ENCODE measurements around the gene ID3.

ID3 gene, protein sequence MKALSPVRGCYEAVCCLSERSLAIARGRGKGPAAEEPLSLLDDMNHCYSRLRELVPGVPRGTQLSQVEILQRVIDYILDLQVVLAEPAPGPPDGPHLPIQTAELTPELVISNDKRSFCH

DNA sequence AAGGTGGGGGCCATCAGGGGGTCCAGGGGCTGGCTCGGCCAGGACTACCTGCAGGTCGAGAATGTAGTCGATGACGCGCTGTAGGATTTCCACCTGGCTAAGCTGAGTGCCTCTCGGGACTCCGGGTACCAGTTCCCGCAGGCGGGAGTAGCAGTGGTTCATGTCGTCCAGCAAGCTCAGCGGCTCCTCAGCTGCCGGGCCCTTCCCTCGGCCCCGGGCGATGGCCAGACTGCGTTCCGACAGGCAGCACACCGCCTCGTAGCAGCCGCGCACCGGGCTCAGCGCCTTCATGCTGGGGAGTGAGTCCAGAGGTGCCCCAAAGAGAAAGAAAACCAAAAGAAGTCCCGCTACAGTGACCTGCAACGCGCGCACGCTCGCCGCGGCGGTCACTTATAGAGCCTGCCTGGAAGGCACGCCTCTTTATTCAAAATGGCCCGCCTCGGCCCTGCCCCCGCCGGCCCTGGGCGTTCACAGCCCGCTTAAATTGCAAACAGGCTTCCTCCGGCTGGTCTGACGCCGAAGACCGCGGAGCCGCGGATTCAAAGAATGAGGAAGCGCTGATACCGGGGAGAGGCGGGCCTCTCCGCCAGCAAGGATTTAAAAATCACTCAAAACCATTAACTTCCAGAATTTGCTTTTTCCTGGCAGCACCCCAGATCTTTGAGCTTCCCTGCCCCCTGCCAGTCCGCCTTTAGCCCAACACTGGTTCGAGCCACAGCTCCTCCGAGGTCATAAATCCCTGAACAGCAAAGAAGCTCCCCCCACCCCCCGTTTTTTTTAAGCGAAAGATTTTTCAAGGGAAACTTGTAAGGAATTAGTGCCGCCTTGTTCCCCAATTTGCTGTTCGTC is at the start of gene ID3:
Gene ID3, minus strand, starts transcription at position 366 of the 849 bp plus-strand sequence. Its CDS starts 75 bp downstream, at position 291.
- peak; percentile 88 for DNase-seq

DNA sequence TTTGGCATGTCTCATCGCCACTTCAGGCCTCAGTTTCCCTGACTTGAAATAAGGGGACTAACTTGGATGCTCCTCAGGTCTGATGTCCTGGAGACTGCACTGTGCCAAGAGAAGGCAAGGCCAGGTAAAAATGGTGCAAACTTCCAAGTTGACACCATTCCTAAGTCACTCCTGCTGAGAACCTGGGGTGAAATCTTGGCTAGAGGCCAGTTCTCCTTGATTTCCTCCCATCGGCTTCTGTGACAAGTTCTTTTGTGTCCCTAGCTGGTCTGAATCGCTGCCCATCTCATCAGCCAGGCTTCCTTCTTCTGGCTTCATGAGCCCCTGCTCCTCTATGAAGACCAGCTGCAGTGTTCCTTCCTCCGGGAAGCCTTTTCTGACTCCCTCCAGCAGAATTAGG is 48.6 kb upstream of the ID3 start:
- no peak for DNase-seq

DNA sequence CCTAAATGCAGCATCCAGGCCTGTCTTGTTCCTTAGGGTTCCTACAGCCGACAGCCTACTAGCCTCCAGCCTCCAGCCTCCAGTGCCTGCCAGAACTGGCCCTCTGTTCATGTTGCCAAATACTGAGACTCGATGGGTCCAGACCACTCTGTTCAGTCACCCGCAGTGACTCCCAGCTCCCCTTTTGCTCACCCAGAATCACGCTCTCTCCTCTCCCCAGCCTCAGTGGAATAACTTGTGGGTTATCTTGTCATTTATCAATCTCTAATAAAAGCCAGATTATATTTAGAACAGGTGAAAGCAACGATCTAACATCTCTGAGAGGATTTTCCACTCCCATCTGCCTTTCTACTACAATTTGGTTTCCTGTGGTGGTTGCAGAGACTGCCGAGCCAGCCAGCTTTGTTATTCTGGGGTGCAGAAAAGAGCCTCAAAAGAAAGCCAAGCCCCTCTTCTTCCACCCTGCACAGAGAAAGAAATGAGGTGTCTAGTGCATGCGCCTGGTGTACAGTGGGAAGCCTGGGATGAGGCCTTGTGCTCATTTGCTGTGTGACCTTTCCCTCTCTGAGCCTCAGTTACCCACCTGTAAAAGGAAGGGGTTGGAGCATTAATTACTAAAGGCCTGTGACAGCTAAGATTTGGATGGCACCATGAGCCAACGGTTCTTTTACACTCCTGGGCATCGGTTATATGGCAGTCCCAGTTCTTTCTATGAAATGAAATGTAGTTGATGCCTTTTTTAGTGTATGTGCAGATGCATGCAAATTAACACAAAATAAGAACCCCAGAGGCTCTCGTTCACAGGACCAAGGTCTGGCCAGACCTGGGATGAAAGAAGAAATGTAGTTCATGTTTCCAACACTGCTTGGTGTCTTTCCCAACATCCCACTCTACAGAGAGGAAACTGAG is 42.9 kb upstream of the ID3 start:
- DNase-seq: no peak

DNA sequence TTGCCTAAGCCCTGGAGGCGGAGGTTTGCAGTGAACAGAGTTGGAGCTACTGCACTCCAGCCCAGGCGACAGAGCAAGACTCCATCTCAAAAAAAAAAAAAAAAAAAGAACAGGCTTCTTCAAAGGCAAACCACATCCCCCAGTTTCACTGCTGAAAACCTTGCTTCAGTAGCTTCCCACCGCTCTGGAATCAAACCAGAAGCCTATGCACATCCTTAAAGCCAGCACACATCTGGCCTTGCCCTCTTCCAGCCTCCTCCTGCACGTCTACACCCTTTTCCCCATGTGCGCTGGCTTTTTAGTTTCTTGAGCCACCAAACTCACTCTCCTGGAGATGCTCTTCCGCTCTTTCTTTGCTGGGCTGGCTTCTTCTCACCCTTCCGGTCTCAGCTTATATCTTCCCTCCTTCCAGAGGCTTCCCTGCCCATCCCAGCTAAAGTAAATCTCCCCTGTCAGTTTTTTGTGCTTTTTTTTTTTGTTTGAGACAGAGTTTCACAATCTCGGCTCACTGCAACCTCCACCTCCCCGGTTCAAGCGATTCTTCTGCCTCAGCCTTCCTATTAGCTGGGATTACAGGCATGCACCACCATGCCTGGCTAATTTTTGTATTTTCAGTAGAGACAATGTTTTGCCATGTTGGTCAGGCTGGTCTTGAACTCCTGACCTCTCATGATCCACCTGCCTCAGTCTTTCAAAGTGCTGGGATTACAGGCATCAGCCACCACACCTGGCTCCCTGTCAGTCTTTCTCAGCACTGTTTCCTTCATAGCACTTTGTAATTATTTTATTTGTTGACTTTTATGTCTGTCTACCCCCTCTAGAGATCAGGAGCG is 42.0 kb upstream of the ID3 start:
- DNase-seq: no peak

DNA sequence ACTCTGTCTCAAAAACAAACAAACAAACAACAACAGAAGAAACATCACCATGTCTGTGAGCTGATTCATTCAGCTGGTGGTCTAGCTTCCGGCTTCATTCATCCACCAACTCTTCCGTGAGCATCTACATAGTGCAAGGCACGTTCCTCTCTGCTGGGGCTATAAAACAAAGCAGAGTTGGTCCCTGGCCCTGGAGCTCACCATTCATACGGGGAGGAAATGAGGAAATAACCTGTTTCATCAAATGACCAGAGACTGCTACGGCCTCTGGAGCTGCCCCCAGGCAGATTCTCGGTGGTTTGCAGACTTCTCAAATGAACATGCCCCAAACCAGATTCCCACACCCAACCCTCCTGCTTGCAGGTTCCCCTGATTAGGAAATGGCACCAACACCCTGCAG is 41.0 kb upstream of the ID3 start:
- DNase-seq: no peak

DNA sequence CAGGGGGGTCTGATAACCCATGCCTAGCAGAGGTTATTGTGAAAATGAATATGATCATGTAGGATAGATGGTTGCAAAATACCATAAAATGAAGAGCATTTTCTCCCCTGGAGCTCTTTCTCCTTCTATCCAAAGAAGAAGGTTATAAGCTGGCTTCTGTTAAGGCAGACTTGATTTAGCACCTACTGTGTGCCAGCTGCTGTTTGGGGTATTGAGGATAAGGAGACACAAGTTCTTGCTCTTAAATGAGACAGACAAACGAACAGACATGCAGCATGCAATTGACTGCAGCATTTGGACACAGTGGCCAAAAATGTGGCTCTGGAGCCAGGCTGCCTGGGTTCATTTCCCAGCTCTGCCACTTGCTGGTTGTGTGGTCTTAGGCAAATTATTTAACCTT is 39.8 kb upstream of the ID3 start:
- no peak for DNase-seq

DNA sequence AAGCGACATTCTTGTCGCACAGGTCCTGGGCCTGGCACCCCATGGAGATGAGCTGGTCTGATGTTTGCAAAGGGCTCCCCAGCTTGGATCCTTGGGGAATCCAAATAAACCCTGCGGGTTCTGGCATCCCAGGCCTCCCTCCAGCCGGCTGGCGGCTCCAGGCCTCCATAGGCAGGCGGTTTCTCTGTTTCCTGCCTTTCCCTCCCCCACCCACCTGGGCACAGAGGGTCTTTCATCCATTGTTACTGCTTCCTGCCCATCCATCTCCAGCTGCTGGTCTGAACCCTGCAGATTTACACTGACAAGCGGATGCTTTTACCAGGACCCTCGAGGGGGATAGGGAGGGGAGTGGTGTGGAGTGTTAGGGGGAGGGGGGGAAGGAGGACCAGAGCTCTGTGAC is 39.1 kb upstream of the ID3 start:
- DNase-seq: no peak

DNA sequence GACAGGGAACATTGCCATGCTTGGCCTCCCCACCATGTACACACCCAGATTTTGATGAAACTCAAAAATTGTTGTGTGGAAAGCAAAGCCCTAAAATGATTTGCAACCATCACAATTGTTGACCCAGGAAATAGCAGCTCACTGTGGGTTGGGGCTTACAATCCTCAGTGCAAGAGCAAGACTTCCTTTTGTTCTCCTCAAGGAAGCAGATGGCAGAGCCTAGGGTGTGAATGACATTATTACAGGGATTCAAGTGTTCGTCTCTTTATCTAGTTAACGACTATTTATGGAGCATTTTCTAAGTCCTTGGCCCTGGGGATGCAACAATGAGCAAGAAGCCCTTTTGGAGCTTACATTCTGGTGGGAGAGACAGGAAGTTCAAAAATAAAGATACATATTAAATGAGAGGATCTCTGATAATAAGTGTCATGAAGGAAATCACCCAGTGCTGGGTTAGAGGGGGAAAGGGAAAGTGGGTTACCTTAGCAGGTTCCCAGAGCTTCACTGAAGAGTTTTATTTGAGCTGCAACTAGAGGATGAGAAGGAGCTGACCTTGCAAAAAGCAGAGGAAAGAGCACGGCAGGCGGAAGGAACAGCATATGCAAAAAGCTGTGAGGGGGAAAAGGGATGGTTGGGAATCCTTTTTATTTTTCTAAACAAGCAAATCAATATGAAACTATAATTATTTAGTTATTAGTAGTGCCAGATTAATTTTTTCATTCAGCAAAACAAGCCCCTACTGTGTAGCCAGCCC is 38.5 kb upstream of the ID3 start:
- DNase-seq: no peak

DNA sequence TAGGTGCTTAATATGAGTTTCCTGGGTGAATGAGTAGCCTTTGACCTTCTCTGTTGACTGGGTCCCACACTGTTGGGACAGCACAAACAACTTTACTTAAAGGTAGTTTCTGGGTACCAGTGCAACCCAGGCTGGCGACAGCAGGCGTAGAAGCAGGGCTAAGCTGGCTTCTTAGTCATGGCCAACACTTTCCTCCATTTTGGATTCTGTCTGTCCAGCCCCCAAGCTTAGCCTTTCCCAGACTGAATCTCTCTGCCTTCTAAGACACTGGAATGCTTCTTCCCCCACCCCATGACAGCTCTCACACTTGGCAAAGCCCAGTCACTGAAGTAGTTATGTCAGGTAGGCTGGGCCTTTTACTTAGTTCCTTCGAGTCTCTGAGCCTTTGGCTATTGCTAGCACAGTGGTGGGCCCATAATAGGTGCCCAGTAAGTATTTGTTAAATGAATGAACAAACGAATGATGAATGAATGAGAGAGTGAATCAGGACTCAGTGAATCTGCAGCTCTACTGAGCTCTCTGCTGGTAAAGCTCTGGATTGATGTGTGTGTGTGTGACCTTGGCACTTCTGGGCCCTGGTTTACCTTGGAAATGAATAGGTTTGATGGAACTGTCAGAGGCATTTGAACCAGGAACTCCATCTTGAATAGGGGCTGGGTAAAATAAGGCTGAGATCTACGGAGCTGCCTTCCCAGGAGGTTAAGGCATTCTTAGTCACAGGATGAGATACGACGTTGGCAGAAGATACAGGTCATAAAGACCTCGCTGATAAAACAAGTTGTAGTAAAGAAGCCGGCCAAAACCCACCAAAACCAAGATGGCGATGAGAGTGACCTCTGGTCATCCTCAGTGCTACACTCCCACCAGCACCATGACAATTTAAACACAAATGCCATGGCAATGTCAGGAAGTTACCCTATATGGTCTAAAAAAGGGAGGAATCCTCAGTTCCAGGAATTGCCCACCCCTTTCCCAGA is 37.4 kb upstream of the ID3 start:
- DNase-seq: no peak

DNA sequence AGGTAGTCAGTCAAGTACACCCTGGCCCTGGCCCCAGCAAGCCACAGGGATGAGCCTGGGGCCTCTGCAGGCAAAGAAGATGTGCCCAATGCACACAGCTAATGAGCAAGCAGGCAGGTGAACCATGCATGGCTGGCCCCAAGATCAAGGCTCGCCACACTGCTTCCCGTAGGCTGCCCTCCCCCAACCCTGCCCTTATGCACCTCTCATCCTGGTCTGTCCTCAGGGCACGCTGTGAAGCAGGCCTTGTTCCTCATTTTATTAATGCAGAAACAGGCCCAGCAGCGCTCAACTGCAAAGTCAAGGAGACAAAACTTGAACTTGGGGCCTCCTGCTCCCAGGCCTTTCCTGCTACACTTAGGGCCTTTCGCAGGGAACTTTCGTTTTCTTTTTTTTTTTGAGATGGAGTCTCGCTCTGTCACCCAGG is 35.6 kb upstream of the ID3 start:
- DNase-seq: no peak

DNA sequence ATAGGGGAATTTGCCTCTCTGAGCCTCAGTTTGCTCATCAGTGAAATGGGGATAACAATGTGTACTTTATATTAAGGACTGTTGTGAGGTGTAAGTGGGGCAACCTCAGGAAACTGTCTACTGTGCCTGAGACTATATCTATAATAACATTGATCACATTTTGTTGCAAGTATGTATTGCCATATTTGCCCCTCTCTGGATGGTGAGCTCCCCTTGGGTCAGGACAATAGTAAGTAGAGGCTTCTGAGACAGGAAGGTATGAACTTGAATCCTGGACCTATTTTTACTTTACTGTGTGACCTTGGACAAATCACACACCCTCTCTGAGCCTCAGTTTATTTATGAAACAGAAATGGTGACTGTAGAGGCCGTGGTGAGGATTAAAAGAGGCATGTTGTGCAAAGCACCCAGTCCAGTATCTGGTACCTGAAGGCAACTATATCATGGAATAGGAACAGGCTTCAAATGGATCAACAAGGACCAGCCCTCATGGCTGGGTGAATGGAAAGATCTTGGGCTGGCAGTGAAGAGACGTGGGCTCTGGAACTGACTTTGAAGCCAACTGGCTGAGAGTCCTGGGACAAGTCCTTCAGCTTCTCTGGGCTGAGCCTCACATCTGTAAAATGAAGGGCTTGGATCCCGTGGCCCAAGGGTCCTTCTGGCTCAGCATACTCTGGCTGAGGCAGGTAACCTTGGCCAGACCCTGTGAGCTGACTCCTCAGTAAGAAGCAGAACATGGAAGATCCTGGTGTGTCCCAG is 35.0 kb upstream of the ID3 start:
- DNase-seq: no peak

DNA sequence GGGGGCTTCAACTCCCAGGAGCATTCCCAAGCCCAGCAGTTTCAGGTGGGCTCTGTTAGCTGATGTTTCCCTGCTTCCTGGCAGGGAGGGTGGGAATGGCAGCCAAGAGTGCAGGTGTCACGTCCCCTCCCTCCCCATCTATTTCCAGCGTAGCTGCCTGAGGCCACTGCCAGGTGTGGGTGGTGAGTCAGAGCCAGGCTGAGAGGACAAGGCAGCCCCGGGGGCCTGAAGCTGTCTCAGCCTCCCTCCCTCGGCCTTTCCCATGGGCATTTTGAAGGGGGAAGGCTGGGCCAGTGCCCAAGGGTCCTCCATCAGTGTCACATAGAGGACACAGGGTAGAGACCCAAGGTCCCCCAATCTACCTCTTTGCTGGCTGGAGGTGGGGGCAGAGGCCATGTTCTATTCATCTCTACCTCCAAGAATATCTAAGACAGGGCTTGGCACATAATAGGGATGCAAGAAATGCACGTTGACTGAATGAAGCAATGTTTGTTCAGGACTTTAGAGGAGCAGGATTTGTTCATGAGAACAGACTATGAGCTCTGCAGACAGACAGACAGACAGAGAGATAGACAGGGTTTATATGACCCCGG is 34.4 kb upstream of the ID3 start:
- DNase-seq: peak; percentile 64

DNA sequence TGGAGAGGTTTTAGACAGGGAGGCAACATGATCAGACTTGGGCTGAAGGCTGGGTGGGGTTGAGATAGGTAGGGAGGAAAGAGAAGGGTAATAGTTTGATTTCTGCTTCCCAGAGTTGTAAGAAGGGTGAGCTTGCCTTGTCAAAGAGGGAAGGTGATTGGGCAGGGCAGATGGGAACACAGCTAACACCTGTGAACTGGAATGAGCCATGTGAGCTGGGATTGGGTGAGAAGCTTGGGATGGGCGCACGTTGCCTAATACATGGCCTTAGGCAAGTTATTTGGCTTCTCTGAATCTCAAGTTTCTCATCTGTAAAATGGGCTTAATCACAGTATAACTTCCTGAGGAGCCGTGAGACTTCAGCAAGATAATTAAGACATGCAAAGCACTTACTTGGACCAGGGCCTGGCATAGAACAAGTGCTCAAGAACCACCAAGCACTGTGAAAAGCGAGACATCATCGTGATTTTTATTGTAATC is 33.8 kb upstream of the ID3 start:
- peak; percentile 49 for DNase-seq

DNA sequence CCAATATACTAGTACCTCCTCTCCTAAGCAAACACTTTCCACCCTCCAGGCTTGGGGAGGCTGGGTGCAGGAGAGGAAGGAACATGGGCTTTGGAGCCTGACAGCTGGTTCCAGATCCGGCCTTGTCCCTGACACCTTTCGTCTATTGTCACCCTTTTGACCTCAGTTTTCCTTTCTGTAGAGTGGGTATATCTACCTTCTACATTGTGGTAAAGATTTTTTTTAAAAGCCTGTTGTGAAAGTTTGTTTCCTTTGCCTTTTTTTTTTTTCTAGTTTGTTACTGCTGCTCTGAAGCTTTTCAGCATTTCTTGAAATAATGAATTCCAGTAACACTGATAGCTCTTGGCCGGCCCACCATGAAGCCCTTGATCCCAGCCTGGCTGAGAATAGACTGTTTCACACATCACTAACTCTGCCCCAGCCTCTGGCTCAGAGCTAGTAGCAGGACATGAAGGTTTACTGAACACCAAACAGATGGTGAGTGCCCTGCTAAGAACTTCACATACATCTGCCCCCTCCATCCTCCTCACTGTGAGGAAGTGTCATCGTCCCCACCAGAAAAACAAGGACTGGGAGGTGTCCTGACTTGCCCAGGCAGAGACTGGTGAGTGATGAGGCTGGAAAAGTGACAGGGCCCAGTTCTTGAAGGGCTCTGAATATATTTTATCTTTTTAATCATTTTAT is 33.0 kb upstream of the ID3 start:
- DNase-seq: peak; percentile 74

DNA sequence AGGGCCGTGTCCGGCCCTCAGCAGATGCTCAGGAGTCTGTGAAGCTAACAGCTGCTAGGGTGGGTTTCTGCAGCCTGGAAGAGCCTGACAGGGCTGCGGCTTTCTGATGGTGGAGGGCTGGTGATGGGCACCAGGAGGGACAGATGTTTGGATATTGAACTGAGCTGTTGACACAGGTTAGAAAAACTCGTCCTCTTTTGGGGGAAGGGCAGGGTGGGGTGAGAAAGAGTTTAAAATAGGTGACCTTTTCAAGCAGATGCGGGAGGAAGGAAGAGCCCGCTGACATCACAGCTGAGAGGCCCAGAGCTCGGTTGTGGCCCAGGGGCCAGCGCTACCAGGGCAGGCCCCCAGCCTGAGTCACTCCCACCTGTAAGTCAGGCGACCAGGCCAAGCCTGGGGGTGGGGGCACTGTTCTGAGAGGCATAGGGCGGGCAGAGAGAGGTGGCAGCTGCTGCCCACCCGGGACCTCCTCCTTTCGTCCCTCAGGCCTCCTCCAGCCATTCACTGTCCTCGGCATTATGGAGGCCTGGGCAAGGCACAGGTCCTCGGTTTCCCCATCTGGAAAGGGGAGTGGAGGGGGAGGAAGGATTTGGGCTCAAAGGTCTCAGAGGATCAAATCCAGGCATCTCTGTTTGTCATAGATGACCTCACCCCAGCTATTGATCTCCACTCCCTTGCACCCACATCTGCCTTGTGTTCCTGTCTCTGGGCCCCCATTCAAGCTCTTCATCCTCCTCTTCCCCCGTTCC is 32.3 kb upstream of the ID3 start:
- no peak for DNase-seq

DNA sequence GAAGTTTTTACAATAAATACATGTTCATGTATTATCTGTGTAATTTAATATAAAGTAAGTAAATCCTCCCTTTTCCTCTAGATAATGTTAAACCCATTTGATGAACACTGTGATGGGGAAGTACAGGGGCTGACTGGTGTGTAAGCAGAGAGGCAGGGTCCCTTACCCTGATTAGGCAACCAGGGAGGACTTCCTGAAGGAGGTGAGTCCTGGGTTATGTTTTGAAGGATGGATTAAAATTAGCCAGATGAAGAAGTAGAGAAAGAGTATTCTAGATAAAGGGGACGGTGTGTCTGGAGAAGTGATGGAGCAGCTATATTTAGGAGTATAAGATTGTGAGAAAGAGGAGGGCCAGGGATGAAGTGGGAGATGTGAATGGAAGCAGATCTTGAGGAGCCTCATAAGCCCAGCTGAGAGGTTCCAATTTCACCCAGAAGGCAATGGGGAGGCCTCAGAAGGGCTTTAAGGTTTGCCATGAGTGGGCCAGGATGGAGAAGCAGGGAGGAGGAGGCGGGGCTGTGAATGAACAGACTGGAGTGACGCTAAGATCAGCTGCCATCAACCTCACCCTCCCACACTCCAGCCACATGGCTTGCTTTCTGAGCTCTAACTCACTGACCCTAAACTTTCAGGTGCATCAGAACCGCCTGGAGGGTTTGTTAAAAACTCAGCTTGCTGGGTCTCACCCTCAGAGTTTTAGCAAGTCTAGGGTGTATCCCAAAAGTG is 30.9 kb upstream of the ID3 start:
- no peak for DNase-seq

DNA sequence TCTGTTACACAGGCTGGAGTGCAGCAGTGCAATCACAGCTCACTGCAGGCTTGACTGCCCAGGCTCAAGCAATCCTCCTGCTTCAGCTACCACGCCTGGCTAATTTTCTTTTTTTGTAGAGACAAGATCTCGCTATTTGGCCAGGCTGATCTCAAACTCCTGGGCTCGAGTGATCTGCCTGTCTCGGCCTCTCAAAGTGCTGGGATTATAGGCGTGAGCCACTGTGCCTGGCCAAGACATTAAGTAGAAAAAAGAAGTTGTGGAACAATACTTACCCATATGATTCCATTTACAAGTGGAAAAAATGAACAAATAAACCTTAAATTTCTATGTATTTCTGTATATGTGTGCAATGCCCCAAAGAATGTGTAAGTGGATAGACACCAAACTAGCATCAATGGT is 30.3 kb upstream of the ID3 start:
- DNase-seq: no peak

All from NCI-H510A (cell line).